ENCODE measurements around the gene IL22RA1.

IL22RA1 gene

DNA sequence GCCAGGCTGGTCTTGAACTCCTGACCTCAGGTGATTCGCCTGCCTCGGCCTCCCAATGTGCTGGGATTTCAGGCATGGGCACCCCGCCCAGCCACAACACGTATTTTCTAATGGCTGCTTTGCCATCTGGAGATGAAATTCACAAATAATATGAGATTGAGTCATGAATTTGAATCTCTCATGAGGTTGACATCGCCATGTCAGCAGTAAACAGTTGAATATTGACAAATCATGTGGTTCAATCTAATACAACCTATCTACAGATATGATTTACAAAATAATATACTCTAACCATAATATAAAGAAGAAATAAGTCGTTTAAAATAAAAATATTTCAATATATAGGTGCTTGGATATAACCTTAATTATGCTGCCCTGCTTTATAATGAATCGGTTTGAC, 73.1 kb downstream of the IL22RA1 start:
- no peak for DNase-seq
